HEK293T (cell line): ENCODE measurements around the gene EFCAB8.

Experiments
- CTCF ChIA-PET: fragments of 350-600 bp; formaldehyde crosslinking; extraction: SDS; loops from one replicate; lab custom pipeline; 2021; ENCODE audit warnings: antibody characterized with exemption, inconsistent platforms; lab: Yijun Ruan, JAX
- POLR2A ChIA-PET: fragments of 350-600 bp; formaldehyde crosslinking; extraction: SDS; loops from one replicate; lab custom pipeline; 2020; ENCODE audit warnings: antibody characterized with exemption, inconsistent platforms; lab: Yijun Ruan, JAX
- DNase-seq: peaks from one replicate; pipeline ENCODE4 v3.0.0; 2012; ENCODE audit warnings: mixed read lengths; ENCODE audit errors: extremely low spot score
- ARNT ChIP-seq: fragments of 450-650 bp; IDR thresholded peaks from 2 replicates; pipeline ENCODE4 v1.6.1; 2017; ENCODE audit warnings: mild to moderate bottlenecking
- BHLHE40 ChIP-seq: fragments of 450-650 bp; IDR thresholded peaks from 2 replicates; pipeline ENCODE4 v1.6.1; 2016; ENCODE audit warnings: mild to moderate bottlenecking, moderate library complexity, borderline replicate concordance
- CTBP1 ChIP-seq: fragments of 450-650 bp; IDR thresholded peaks from 2 replicates; pipeline ENCODE4 v1.6.1; 2016; ENCODE audit warnings: borderline replicate concordance
- ELF4 ChIP-seq: fragments of 450-650 bp; IDR thresholded peaks from 2 replicates; pipeline ENCODE4 v1.6.1; 2017; ENCODE audit warnings: antibody characterized with exemption
- FOXA1 ChIP-seq: fragments of 450-650 bp; IDR thresholded peaks from 2 replicates; pipeline ENCODE4 v1.6.1; 2016; ENCODE audit warnings: mild to moderate bottlenecking
- FOXK2 ChIP-seq: fragments of 450-650 bp; IDR thresholded peaks from 2 replicates; pipeline ENCODE4 v1.6.1; 2016; ENCODE audit warnings: mild to moderate bottlenecking
- FOXM1 ChIP-seq: fragments of 450-650 bp; IDR thresholded peaks from 2 replicates; pipeline ENCODE4 v1.6.1; 2017; ENCODE audit warnings: mild to moderate bottlenecking, borderline replicate concordance
- HDGF ChIP-seq: fragments of 450-650 bp; IDR thresholded peaks from 2 replicates; pipeline ENCODE4 v1.6.1; 2017; ENCODE audit warnings: antibody characterized with exemption, borderline replicate concordance
- L3MBTL2 ChIP-seq: fragments of 450-650 bp; conservative IDR thresholded peaks from 2 replicates; pipeline ENCODE4 v1.6.1; 2016; ENCODE audit warnings: mild to moderate bottlenecking
- LEF1 ChIP-seq: fragments of 450-650 bp; IDR thresholded peaks from 2 replicates; pipeline ENCODE4 v1.6.1; 2017; ENCODE audit warnings: mild to moderate bottlenecking, borderline replicate concordance
- NFRKB ChIP-seq: fragments of 450-650 bp; IDR thresholded peaks from 2 replicates; pipeline ENCODE4 v1.6.1; 2016; ENCODE audit warnings: mild to moderate bottlenecking, moderate library complexity
- PKNOX1 ChIP-seq: fragments of 450-650 bp; IDR thresholded peaks from 2 replicates; pipeline ENCODE4 v1.6.1; 2016
- SP1 ChIP-seq: fragments of 450-650 bp; IDR thresholded peaks from 2 replicates; pipeline ENCODE4 v1.6.1; 2017
- SUZ12 ChIP-seq: fragments of 450-650 bp; IDR thresholded peaks from 2 replicates; pipeline ENCODE4 v1.6.1; 2016; ENCODE audit warnings: mild to moderate bottlenecking
- TARDBP ChIP-seq: fragments of 450-650 bp; IDR thresholded peaks from 2 replicates; pipeline ENCODE4 v1.6.1; 2016
- ZNF384 ChIP-seq: fragments of 450-650 bp; IDR thresholded peaks from 2 replicates; pipeline ENCODE4 v1.6.1; 2016

The EFCAB8 gene

DNA sequence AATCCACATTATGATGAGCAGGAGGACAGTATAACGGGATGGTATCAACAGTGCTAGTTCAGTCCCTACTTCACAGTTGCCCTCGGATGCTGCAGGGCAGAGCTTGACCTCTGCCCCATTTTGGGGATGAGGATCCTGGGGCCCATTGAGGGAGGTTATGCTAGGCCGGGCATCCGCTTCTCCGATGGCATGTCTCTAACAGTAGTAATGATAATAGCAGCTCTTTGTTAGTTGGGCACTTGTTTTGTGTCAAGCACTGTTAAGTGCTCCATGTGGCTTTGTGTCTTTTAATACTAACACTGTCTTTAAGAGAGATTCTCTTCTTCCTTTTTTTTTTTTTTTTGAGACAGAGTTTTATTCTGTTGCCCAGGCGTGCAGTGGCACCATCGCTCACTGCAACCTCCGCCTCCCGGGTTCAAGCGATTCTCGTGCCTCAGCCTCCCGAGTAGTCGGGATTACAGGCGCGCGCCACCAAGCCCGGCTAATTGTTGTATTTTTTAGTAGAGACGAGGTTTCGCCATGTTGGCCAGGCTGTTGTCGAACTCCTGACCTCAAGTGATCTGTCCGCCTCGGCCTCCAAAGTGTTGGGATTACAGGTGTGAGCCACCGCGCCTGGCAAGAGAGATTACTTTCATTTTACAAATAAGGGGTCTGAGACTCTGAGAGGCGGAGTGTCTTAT is 37.9 kb upstream of the EFCAB8 start:
- ChIA-PET POLR2A (interaction anchor here (1.4 to 3.3 kb wide), 2 partner anchors 9 to 56 kb away, joined by 3 to 14 read pairs; no protein-coding TSS in a partner anchor), CTCF (interaction anchor here (0.9 kb wide), 1 partner anchor 31 kb away, joined by 3 read pairs; no protein-coding TSS in a partner anchor)
- TF ChIP-seq SUZ12 (no peak), L3MBTL2 (no peak), BHLHE40 (no peak), SP1 (no peak), ELF4 (no peak), NFRKB (no peak), TARDBP (no peak), FOXM1 (no peak), HDGF (no peak)

DNA sequence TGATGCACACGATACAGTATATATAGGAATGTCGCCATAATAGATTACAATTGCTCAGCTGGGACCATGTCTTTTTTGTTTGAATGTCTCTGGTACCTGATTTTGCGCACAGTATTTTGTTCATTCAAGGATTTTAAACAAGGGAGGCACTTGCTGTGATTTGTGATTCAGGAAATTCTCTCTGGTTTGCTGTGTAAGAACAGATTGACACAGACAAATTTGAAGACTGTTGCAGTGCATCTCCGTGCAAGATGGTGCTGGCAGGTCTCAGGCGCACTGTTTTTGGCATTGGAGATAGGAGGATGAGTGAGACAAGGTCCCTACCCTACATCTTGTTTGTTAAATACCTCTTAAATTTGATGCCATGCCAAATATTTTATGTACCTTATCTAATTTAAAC is 36.5 kb upstream of the EFCAB8 start:
- no peak for TF ChIP-seq NFRKB
- TF ChIP-seq BHLHE40: no peak
- TF ChIP-seq ZNF384: no peak
- TF ChIP-seq LEF1: no peak
- TF ChIP-seq PKNOX1: no peak
- no peak for TF ChIP-seq ARNT
- TF ChIP-seq FOXK2: no peak
- no peak for TF ChIP-seq ELF4
- TF ChIP-seq FOXA1: no peak
- no peak for DNase-seq
- ChIA-PET CTCF (no interaction called here), POLR2A (interaction anchor here (3.3 kb wide), 1 partner anchor 8 kb away, joined by 14 read pairs; no protein-coding TSS in a partner anchor)

More for the DNA sequence above, 37.9 kb upstream of the EFCAB8 start:
- DNase-seq: no peak

DNA sequence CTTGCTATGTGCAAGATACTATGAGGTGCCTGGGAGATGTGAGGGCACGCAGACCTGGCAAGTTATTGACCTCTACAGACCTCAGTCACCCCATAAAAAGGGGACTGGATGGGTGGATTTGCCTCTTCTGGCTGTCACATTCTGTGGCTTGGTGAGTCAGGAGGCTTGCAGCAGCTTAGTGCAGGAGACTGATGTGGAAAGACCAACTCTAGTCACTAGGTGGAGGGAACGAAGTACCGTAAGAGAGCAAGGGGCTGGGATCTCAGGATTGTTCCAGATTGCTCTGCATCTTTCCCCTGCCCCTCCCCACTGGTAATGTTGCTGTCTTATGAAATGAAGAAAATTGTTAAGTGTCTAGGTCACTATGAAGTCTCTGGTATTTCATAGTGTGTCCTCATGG is 35.6 kb upstream of the EFCAB8 start:
- ChIA-PET CTCF (no interaction called here), POLR2A (no interaction called here)
- TF ChIP-seq CTBP1: no peak
- no peak for TF ChIP-seq FOXK2
- TF ChIP-seq FOXM1: no peak
- no peak for TF ChIP-seq BHLHE40
- TF ChIP-seq ZNF384: no peak
- TF ChIP-seq SP1: no peak
- TF ChIP-seq LEF1: no peak
- TF ChIP-seq ELF4: no peak
- no peak for TF ChIP-seq FOXA1
- no peak for TF ChIP-seq HDGF
- TF ChIP-seq NFRKB: no peak
- no peak for TF ChIP-seq SUZ12
- no peak for TF ChIP-seq TARDBP
- TF ChIP-seq ARNT: no peak
- no peak for DNase-seq

DNA sequence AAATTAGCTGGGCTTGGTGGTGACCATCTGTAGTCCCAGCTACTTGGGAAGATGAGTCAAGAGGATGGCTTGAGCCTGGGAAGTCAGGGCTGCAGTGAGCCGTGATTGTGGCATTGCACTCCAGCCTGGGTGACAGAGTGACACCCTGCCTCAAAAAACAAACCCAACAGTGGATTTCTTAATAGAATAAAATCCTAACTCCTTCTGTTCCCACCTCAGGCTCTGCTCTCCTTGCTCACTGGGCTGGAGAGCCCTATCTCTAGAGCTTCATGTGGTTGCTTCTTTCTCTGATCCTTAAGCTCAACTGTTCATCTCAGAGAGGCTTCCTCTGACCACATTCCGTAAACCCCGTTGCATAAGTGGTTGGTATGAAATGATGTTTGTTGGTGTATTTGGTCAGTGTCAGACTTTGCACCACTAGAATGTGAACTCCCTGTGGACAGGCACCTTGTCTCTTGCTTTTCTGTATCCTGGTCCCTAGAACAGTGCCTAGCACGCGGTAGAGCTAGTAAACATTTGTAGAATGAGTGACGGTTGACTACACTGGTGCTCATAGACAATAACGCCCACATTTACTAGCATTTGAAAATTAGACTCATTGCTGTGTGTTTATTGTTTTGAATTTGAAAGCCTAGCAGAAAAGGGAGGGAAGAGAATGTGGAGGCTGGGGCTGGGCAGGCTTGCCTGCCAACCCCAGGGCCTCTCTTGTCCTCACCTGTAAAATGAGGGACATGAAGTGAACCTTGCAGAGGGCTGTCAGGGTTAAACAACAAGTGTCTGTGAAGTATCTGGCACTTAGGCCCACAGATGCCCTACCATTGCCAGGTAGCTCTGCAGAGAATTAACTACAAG is 34.8 kb upstream of the EFCAB8 start:
- POLR2A ChIA-PET: no interaction called here
- DNase-seq: no peak
- TF ChIP-seq NFRKB (no peak), TARDBP (no peak), FOXA1 (no peak), FOXK2 (no peak), FOXM1 (no peak), ARNT (no peak), SUZ12 (no peak), ELF4 (no peak), SP1 (no peak), L3MBTL2 (no peak), PKNOX1 (no peak), CTBP1 (no peak), ZNF384 (no peak), HDGF (no peak)
- CTCF ChIA-PET: interaction anchor here (0.7 to 1.0 kb wide), 2 partner anchors 34 to 239 kb away, joined by 4 read pairs; no protein-coding TSS in a partner anchor

DNA sequence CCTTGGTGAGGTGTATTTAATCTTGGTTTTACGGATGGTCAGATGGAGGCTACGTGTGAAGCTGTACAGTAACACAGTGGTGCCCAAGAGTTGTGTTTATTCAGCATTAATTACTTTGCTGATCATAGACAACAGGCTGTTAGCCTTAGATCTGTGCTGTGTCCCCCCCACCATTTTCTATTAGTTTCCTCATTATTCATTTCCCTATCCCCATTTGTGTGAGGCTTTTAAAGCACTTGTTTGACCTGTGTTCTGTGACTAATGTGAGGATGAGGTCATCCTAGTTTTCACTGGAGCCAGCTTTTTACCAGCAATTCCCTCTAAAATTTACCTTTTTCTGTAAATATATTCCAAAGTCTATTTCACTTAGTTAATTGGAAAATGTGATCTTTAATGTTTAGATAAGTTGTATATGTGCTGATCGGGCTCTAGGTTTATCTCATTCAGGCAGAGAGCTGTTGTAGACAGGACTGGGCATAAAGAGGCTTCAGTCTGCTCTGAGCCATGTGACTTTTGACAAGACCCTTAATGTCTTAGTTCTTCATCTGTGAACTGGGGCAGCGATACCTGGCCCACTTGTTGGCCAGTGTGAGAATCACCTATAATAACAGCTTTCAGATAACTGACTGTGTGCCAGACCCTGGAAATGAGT is 30.6 kb upstream of the EFCAB8 start:
- POLR2A ChIA-PET: no interaction called here
- no peak for DNase-seq
- TF ChIP-seq SP1 (no peak), CTBP1 (no peak), BHLHE40 (no peak), SUZ12 (no peak), ARNT (no peak), FOXA1 (no peak), NFRKB (no peak), ELF4 (no peak), FOXM1 (no peak), TARDBP (no peak), LEF1 (no peak), HDGF (no peak), ZNF384 (no peak), PKNOX1 (no peak), L3MBTL2 (no peak), FOXK2 (no peak)
- CTCF ChIA-PET: no interaction called here
